ENCODE data around the gene TIE1.

TIE1 gene

GRCh38 chr1:43284065-43284464 is 16.7 kb upstream of the TIE1 start:
- Histone ChIP-seq H3K4me3 (ENCODE audit: insufficient read depth, low read depth, low read length) (no peak overlapping the region), H3K9me3 (ENCODE audit: control insufficient read depth, low read length) (no peaks in the 10 kb centered on the region), H3K27me3 (ENCODE audit: control insufficient read depth, insufficient read depth, low read length, poor library complexity, severe bottlenecking) (no peaks in the 10 kb centered on the region), H3K36me3 (ENCODE audit: control insufficient read depth, insufficient read depth, low read length) (no peaks in the 10 kb centered on the region), H3K27ac (ENCODE audit: insufficient read depth, low read depth, low read length, poor library complexity, severe bottlenecking) (no peak overlapping the region), H3K4me1 (ENCODE audit: control insufficient read depth, insufficient read depth, low read length) (peaks cover 13% of the 10 kb centered on the region)
- 93 to 94% methylated on average over 3 of the region's 3 CpGs for WGBS, 2 experiments

GRCh38 chr1:43284546-43285110 is 16.2 kb upstream of the TIE1 start:
- Histone ChIP-seq H3K27me3 (ENCODE audit: control insufficient read depth, insufficient read depth, low read length, poor library complexity, severe bottlenecking) (no peaks in the 10 kb centered on the region), H3K27ac (ENCODE audit: insufficient read depth, low read depth, low read length, poor library complexity, severe bottlenecking) (no peak overlapping the region), H3K4me1 (ENCODE audit: control insufficient read depth, insufficient read depth, low read length) (peaks cover 13% of the 10 kb centered on the region), H3K4me3 (ENCODE audit: insufficient read depth, low read depth, low read length) (no peak overlapping the region), H3K36me3 (ENCODE audit: control insufficient read depth, insufficient read depth, low read length) (no peaks in the 10 kb centered on the region), H3K9me3 (ENCODE audit: control insufficient read depth, low read length) (no peaks in the 10 kb centered on the region)
- WGBS, 2 experiments, result 88 to 89% methylated on average over 12 of the region's 12 CpGs

- 42 to 43% methylated on average over 19 of the region's 19 CpGs for WGBS, 2 experiments
Observed at GRCh38 chr1:43285269-43285990, 15.4 kb upstream of the TIE1 start, which contains the start of gene C1orf210. Gene C1orf210 (minus strand): TSS chr1:43285581. CDS start chr1:43283270, 2,311 bp downstream.

GRCh38 chr1:43286115-43286514 is 14.7 kb upstream of the TIE1 start:
- Histone ChIP-seq H3K27ac (ENCODE audit: insufficient read depth, low read depth, low read length, poor library complexity, severe bottlenecking) (no peak overlapping the region), H3K9me3 (ENCODE audit: control insufficient read depth, low read length) (no peaks in the 10 kb centered on the region), H3K27me3 (ENCODE audit: control insufficient read depth, insufficient read depth, low read length, poor library complexity, severe bottlenecking) (no peaks in the 10 kb centered on the region), H3K4me1 (ENCODE audit: control insufficient read depth, insufficient read depth, low read length) (peaks cover 8% of the 10 kb centered on the region), H3K4me3 (ENCODE audit: insufficient read depth, low read depth, low read length) (no peak overlapping the region), H3K36me3 (ENCODE audit: control insufficient read depth, insufficient read depth, low read length) (no peaks in the 10 kb centered on the region)
- 91 to 94% methylated on average over 11 of the region's 11 CpGs for WGBS, 2 experiments

More at GRCh38 chr1:43285269-43285990, 15.4 kb upstream of the TIE1 start, which contains the start of gene C1orf210:
- Histone ChIP-seq H3K4me1 (ENCODE audit: control insufficient read depth, insufficient read depth, low read length) (peaks cover 12% of the 10 kb centered on the region), H3K9me3 (ENCODE audit: control insufficient read depth, low read length) (no peaks in the 10 kb centered on the region), H3K4me3 (ENCODE audit: insufficient read depth, low read depth, low read length) (no peak within 1 kb of the TSS), H3K27ac (ENCODE audit: insufficient read depth, low read depth, low read length, poor library complexity, severe bottlenecking) (no peak within 1 kb of the TSS), H3K36me3 (ENCODE audit: control insufficient read depth, insufficient read depth, low read length) (no peaks in the 10 kb centered on the region), H3K27me3 (ENCODE audit: control insufficient read depth, insufficient read depth, low read length, poor library complexity, severe bottlenecking) (no peaks in the 10 kb centered on the region)

GRCh38 chr1:43286533-43286932 is 14.2 kb upstream of the TIE1 start:
- Histone ChIP-seq H3K4me3 (ENCODE audit: insufficient read depth, low read depth, low read length) (no peak overlapping the region), H3K36me3 (ENCODE audit: control insufficient read depth, insufficient read depth, low read length) (no peaks in the 10 kb centered on the region), H3K4me1 (ENCODE audit: control insufficient read depth, insufficient read depth, low read length) (peaks cover 8% of the 10 kb centered on the region), H3K9me3 (ENCODE audit: control insufficient read depth, low read length) (no peaks in the 10 kb centered on the region), H3K27ac (ENCODE audit: insufficient read depth, low read depth, low read length, poor library complexity, severe bottlenecking) (no peak overlapping the region), H3K27me3 (ENCODE audit: control insufficient read depth, insufficient read depth, low read length, poor library complexity, severe bottlenecking) (no peaks in the 10 kb centered on the region)
- 92 to 93% methylated on average over 5 of the region's 5 CpGs for WGBS, 2 experiments

- WGBS, 2 experiments, result 94 to 96% methylated on average over 8 to 9 of the region's 9 CpGs
- Histone ChIP-seq H3K36me3 (ENCODE audit: control insufficient read depth, insufficient read depth, low read length) (no peaks in the 10 kb centered on the region), H3K27me3 (ENCODE audit: control insufficient read depth, insufficient read depth, low read length, poor library complexity, severe bottlenecking) (no peaks in the 10 kb centered on the region), H3K27ac (ENCODE audit: insufficient read depth, low read depth, low read length, poor library complexity, severe bottlenecking) (no peak overlapping the region), H3K4me1 (ENCODE audit: control insufficient read depth, insufficient read depth, low read length) (peaks cover 8% of the 10 kb centered on the region), H3K9me3 (ENCODE audit: control insufficient read depth, low read length) (no peaks in the 10 kb centered on the region), H3K4me3 (ENCODE audit: insufficient read depth, low read depth, low read length) (no peak overlapping the region)
Observed at GRCh38 chr1:43288058-43288784, 12.6 kb upstream of the TIE1 start.

- Histone ChIP-seq H3K9me3 (ENCODE audit: control insufficient read depth, low read length) (no peaks in the 10 kb centered on the region), H3K36me3 (ENCODE audit: control insufficient read depth, insufficient read depth, low read length) (no peaks in the 10 kb centered on the region), H3K27ac (ENCODE audit: insufficient read depth, low read depth, low read length, poor library complexity, severe bottlenecking) (no peak overlapping the region), H3K4me1 (ENCODE audit: control insufficient read depth, insufficient read depth, low read length) (peaks cover 8% of the 10 kb centered on the region), H3K27me3 (ENCODE audit: control insufficient read depth, insufficient read depth, low read length, poor library complexity, severe bottlenecking) (no peaks in the 10 kb centered on the region), H3K4me3 (ENCODE audit: insufficient read depth, low read depth, low read length) (no peak overlapping the region)
- 89 to 92% methylated on average over 12 of the region's 12 CpGs for WGBS, 2 experiments
Observed at GRCh38 chr1:43288785-43289706, 11.7 kb upstream of the TIE1 start.

- Histone ChIP-seq H3K4me1 (ENCODE audit: control insufficient read depth, insufficient read depth, low read length) (peaks cover 18% of the 10 kb centered on the region), H3K27ac (ENCODE audit: insufficient read depth, low read depth, low read length, poor library complexity, severe bottlenecking) (no peak overlapping the region), H3K36me3 (ENCODE audit: control insufficient read depth, insufficient read depth, low read length) (no peaks in the 10 kb centered on the region), H3K27me3 (ENCODE audit: control insufficient read depth, insufficient read depth, low read length, poor library complexity, severe bottlenecking) (no peaks in the 10 kb centered on the region), H3K4me3 (ENCODE audit: insufficient read depth, low read depth, low read length) (no peak overlapping the region), H3K9me3 (ENCODE audit: control insufficient read depth, low read length) (no peaks in the 10 kb centered on the region)
- 92 to 93% methylated on average over 7 of the region's 7 CpGs for WGBS, 2 experiments
Observed at GRCh38 chr1:43292216-43292615, 8.6 kb upstream of the TIE1 start.

GRCh38 chr1:43292679-43293078 is 8.1 kb upstream of the TIE1 start:
- 92 to 96% methylated on average over 5 of the region's 5 CpGs for WGBS, 2 experiments
- Histone ChIP-seq H3K27ac (ENCODE audit: insufficient read depth, low read depth, low read length, poor library complexity, severe bottlenecking) (no peak overlapping the region), H3K4me1 (ENCODE audit: control insufficient read depth, insufficient read depth, low read length) (peaks cover 18% of the 10 kb centered on the region), H3K36me3 (ENCODE audit: control insufficient read depth, insufficient read depth, low read length) (no peaks in the 10 kb centered on the region), H3K9me3 (ENCODE audit: control insufficient read depth, low read length) (no peaks in the 10 kb centered on the region), H3K4me3 (ENCODE audit: insufficient read depth, low read depth, low read length) (no peak overlapping the region), H3K27me3 (ENCODE audit: control insufficient read depth, insufficient read depth, low read length, poor library complexity, severe bottlenecking) (no peaks in the 10 kb centered on the region)
